GM12872 (cell line): Measurements from ENCODE around the gene EHMT1.

Experiments used
- TF ChIP-seq, protein P1 (sequence below): IDR thresholded peaks from 3 replicates; pipeline ENCODE4 v1.5.1; 2011; ENCODE audit warnings: low read depth, mild to moderate bottlenecking, low read length, moderate library complexity; ENCODE audit not compliant: insufficient read depth

EHMT1 gene

DNA sequence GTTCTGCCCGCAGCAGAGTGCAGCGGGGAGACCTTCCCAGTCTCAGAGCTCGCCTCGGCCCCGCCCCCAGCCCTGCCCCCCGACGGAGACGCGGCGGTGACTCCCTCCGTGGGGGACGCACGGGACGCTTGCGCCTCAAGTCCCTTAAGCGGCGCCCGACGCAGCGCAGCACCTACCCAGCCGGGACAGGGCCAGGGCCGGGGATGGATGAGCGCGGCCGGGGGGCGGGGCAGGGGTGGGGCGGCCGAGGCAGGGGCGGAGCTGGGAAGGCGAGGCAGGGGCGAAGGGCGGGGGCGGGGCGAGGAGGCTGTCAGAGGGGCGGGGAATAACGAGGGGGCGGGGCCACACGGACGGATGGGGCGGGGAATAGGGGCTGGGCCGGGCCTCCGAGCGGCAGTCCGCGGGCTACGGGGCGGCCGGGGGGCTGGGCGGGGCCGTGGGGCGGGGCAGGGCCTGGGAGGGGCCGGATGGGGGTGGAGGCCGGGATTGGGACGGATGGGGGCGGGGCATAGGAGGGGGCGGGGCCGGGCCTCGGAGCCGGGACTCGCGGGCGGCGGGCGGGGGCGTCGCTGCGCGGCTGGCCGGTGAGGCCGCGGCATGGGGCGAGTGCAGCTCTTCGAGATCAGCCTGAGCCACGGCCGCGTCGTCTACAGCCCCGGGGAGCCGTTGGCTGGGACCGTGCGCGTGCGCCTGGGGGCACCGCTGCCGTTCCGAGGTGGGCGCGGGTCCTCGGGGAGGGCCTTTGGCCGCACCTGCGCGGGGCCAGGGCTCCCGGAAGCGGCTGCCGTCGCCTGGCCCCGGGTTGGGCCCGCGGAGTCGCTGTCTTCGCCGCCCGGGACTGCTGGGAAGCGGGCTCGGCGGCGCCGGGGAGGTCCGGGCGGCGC lies 13.4 kb upstream of the EHMT1 start, which contains the start of gene ARRDC1:
TSS of gene ARRDC1 (plus strand) at position 566 of the 884 bp plus-strand sequence. CDS start at position 598, 32 bp downstream.
- TF ChIP-seq, protein P1, sequence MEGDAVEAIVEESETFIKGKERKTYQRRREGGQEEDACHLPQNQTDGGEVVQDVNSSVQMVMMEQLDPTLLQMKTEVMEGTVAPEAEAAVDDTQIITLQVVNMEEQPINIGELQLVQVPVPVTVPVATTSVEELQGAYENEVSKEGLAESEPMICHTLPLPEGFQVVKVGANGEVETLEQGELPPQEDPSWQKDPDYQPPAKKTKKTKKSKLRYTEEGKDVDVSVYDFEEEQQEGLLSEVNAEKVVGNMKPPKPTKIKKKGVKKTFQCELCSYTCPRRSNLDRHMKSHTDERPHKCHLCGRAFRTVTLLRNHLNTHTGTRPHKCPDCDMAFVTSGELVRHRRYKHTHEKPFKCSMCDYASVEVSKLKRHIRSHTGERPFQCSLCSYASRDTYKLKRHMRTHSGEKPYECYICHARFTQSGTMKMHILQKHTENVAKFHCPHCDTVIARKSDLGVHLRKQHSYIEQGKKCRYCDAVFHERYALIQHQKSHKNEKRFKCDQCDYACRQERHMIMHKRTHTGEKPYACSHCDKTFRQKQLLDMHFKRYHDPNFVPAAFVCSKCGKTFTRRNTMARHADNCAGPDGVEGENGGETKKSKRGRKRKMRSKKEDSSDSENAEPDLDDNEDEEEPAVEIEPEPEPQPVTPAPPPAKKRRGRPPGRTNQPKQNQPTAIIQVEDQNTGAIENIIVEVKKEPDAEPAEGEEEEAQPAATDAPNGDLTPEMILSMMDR, result no peak

DNA sequence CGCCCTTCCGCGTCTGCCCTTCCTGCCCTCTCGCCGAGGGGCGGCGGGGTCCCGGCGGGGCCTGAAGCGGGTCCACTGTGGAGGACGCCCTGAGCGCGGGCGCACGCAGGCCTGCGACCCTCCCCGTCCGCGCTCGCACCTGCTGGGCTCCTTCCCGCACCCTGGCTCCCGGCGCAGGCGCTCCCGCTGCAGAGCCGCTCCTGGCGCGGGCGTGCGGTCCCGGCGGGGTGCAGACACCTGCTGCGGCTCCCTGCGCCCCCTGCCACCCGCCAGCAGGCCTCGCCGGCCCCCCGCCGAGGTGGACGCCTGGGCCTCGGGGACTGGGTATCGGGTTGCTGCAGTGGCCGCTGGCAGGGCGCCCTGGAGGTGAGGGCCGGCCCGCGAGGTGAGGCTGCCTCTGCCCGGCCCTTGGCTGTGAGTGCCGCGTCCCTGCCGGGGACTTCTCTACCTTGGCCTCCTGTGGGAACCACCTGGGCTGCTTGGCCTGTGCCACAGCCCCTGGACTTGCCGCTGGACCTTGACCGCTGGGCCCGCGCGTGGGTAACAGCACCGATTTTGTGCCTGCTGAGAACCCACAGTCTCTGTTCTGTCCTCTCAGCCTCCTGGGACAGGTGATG lies 12.7 kb upstream of the EHMT1 start:
- TF ChIP-seq, protein P1, result no peak

DNA sequence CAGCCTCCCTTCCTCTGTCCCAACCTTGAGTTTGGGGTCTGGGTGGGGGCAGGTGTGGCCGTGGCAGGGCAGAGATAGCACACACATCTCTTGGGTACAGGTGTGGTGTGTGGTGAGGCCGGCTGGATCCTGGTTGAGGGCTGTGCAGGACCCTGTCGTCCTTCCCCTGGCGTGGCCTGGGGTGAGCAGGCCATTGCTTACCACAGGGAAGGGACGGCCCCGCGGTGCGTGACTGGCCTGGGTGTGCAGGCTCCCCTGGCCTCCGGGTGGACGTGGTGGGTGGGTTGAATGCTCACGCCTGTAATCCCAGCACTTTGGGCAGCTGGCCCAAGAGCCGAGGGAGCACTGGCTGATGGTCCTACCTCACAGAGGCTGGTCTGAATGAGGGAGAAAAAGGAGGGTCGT lies 12.1 kb upstream of the EHMT1 start:
- TF ChIP-seq, protein P1, result no peak

DNA sequence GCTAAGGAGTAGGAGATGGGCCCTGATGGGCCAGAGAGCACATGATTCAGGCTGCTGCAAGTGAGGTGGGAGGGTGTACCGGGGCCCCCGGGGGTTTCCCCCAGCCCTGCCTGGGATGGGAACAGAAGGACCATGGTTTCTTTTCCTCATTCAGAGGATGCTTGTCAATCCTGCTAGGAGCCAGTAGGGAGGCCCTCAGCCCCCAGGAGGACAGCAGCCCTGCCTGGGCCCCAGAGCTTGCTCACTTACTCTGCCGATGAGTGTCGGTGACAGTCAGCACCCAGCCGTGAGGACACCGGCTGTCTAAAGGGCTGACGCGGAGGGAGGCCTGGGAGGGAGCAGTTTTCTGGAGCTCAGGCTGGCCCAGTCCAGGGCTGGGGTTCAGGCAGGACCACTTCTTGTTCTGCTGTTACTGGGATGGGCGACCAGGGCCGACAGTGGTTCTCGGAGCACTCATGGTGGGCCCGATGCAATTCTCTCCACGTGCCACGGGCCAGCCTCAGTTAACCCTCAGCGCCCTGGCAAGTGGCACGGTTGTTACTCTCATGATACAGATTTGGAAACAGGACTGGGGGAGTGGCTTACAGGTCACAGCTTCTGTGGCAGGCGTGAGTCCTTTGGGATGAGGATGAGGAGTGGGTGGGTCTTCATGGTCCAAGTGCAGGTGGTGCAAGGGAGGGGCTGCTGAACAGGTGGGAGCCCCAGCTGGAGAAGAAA lies 11.5 kb upstream of the EHMT1 start:
- TF ChIP-seq, protein P1, result no peak

DNA sequence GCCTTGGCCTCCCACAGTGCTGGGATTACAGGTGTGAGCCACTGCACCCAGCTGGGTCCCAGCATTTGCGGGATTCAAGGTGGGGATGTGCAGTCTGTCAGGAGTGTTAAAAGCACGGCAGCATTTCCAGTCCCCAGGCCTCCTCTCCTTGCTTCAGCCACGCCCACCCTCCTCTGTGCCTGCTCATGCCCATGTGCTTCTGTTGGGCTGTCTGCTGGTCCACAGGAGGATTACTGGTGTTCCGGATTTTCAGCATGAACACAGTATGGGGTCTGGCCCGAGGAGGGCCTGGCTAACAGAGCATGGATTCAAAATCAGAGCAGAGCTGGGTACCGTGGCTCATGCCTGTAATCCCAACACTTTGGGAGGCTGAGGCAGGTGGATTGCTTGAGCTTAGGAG lies 7.9 kb upstream of the EHMT1 start:
- TF ChIP-seq, protein P1, result no peak

DNA sequence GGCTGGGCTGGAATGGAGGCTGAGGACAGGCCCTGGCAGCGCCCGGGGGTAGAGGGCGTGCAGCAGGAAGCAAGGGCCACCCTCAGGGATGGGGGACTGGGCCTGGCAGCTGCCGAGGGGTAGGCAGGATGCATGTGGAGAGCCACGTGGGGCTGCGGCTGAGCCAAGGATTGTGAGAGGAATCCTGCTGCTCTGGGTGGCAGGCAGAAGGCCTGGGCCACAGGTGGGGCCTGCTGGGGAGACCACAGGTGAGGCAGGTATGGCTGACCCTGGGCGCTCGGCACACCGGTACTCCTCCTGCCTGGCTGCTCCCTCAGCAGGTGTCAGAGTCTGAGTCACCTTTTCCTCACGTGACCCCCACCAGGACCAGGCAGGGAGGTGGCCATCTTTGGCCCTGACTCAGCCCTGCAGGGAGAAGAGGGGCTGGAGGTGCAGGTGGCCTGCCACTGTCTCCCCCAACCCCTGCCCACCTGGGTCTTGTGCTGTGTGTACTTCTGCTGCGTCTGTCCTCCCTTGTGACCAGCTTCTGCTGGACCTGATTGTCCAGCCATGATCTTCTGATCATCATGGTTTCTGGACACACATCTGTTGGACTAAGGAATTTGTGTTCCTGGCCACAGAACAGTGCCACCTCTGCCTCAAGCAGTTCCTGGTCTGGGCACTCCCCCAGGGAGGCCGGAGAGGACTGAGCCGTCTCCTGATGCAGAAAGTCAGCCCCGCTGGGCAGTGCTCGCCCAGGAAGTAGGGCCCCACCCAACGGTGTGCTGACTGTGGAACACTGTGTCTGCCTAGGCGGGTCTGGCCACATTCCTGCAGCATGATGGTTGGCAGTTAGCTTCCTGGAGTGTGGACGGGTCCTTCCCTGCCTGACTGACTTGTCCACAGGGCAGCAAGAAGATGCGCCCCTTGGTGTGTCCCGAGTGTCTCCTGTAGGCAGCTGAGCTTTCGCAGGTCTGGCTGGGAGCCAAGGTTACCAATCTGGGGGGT lies 6.9 kb upstream of the EHMT1 start:
- TF ChIP-seq, protein P1, result no peak
